Fibroblast of lung (primary cell): ENCODE results near the gene TREML2. TPM values are rescaled to one million over a fixed set of nuclear protein-coding genes. Genes with fewer than 3 reads are reported as not detected.

Experiments used
- DNase-seq, 2 donors: peaks; one replicate each; pipeline versions ENCODE4 v3.0.0 to v3.0.0-alpha.2; 2010; ENCODE audit warnings: low read depth in 2 of 2
- H2AFZ ChIP-seq: 2 replicates; pipeline ENCODE4 v1.5.1; 2012; ENCODE audit warnings: low read length, control low read depth, inconsistent platforms
- H3K27ac ChIP-seq: 2 replicates; pipeline ENCODE4 v1.5.1; 2011; ENCODE audit warnings: low read length, control low read depth; ENCODE audit not compliant: insufficient read depth
- H3K27me3 ChIP-seq: 2 replicates; pipeline ENCODE4 v1.5.1; 2011; ENCODE audit warnings: mild to moderate bottlenecking, low read length; ENCODE audit not compliant: control insufficient read depth, insufficient read depth
- H3K36me3 ChIP-seq: 2 replicates; pipeline ENCODE4 v1.5.1; 2011; ENCODE audit warnings: low read length; ENCODE audit not compliant: control insufficient read depth, insufficient read depth
- H3K4me1 ChIP-seq: 2 replicates; pipeline ENCODE4 v1.5.1; 2011; ENCODE audit warnings: low read length; ENCODE audit not compliant: control insufficient read depth, insufficient read depth; ENCODE audit errors: extremely low read depth
- H3K4me2 ChIP-seq: 2 replicates; pipeline ENCODE4 v1.5.1; 2011; ENCODE audit warnings: low read length, control low read depth; ENCODE audit not compliant: insufficient read depth; ENCODE audit errors: extremely low read depth
- H3K4me3 ChIP-seq, 4 experiments: fragments of 200-600 bp in 1 of 4; sonication (generic) in 1 of 4; replicated peaks in 1 of 4; 2 replicates each; pipeline ENCODE4 v1.5.1; 2011 to 2016; ENCODE audit warnings: low read length in 4 of 4, low read depth in 3 of 4, mild to moderate bottlenecking in 3 of 4, control low read depth in 2 of 4, inconsistent platforms in 1 of 4, mixed read lengths in 1 of 4; ENCODE audit not compliant: insufficient read depth in 1 of 4; ENCODE audit errors: control extremely low read depth in 1 of 4
- H3K79me2 ChIP-seq: 2 replicates; pipeline ENCODE4 v1.5.1; 2012; ENCODE audit warnings: mild to moderate bottlenecking, low read length, inconsistent platforms; ENCODE audit not compliant: control insufficient read depth, insufficient read depth
- H3K9ac ChIP-seq: 2 replicates; pipeline ENCODE4 v1.5.1; 2011; ENCODE audit warnings: mild to moderate bottlenecking, low read length, control low read depth; ENCODE audit not compliant: insufficient read depth
- H3K9me3 ChIP-seq: 2 replicates; pipeline ENCODE4 v1.5.1; 2012; ENCODE audit warnings: low read depth, low read length; ENCODE audit not compliant: control insufficient read depth, insufficient read depth
- H4K20me1 ChIP-seq: 2 replicates; pipeline ENCODE4 v1.5.1; 2011; ENCODE audit warnings: low read length; ENCODE audit not compliant: control insufficient read depth, insufficient read depth; ENCODE audit errors: extremely low read depth
- EZH2 ChIP-seq: IDR thresholded peaks from 2 replicates; pipeline ENCODE4 v1.5.1; 2012; ENCODE audit warnings: low read length, control low read depth, mild to moderate bottlenecking; ENCODE audit errors: missing control alignments
- polyA plus RNA-seq, 2 donors: library from polyadenylated mRNA; depleted of rRNA in 1 of 2; stranded (reverse) in 1 of 2; unstranded in 1 of 2; fragments of >200 nt; gene quantifications; 2 replicates each; pipeline ENCODE4 v1.2.1, GENCODE V29; 2011 to 2012; ENCODE audit warnings: missing spikeins in 1 of 2
- total RNA-seq: library from RNA; depleted of rRNA; stranded (reverse); fragments of >200 nt; gene quantifications from 2 replicates; pipeline ENCODE4 v1.2.1, GENCODE V29; 2014
- TF ChIP-seq, protein P1 (sequence below), 2 donors: IDR thresholded peaks in 1 of 2; conservative IDR thresholded peaks in 1 of 2; 1 replicate in 1 of 2; 2 replicates in 1 of 2; pipeline ENCODE4 v1.5.1; 2011 to 2012; ENCODE audit warnings: low read length in 2 of 2, control low read depth in 1 of 2, inconsistent platforms in 1 of 2, low read depth in 1 of 2, mild to moderate bottlenecking in 1 of 2

The TREML2 gene
- total and polyA plus RNA-seq, 2 donors (not counting 1 experiment from before 2014, with no cell fraction given): not detected

DNA sequence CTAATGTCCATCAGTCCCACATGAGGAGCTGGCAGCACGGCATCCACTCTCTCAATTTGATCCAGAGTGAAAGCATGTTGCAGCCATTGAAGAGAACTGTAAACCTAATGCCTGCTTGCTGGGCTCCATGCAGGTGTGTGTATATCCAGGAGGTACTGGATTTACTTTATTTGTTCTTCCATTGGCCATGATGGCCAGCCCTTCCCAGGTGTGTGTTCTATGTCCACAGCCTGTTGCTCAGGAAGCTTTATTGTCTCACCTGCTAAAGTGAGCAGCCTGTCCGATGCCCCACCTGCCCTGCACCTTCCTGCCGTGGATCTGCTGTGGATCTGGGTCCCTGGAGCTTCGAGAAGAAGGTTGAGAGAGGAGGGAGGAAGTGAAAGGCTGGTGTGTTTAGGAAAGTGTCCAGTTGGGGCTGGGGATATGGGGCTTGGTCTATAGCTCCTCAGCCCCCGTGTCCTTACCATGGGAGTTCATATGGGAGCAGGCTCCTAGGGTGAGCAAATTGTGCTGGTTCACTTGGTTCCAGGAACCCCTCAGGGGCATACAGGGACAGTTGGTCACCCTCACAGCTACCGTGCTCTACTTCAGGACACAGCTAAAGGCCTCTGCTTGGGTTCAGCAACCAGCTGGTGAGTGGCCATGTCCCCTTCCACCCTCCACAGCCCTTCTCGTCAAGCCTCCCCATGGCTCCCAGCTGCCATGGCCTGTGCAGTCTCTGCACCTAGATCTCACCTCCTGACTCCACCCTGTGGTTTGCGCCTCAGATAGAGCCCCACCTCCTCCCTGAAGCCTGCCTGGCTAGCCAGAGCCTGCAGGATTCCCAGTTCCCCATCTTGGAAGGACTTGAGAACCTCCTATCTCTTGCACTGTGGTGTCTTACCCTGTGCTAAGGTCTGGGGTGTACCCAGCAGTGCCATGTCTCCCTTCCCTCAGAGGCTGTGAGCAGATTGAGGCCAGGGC, 12.7 kb downstream of the TREML2 start:
- no peak for TF ChIP-seq EZH2
- TF ChIP-seq, protein P1, sequence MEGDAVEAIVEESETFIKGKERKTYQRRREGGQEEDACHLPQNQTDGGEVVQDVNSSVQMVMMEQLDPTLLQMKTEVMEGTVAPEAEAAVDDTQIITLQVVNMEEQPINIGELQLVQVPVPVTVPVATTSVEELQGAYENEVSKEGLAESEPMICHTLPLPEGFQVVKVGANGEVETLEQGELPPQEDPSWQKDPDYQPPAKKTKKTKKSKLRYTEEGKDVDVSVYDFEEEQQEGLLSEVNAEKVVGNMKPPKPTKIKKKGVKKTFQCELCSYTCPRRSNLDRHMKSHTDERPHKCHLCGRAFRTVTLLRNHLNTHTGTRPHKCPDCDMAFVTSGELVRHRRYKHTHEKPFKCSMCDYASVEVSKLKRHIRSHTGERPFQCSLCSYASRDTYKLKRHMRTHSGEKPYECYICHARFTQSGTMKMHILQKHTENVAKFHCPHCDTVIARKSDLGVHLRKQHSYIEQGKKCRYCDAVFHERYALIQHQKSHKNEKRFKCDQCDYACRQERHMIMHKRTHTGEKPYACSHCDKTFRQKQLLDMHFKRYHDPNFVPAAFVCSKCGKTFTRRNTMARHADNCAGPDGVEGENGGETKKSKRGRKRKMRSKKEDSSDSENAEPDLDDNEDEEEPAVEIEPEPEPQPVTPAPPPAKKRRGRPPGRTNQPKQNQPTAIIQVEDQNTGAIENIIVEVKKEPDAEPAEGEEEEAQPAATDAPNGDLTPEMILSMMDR (conservative IDR thresholded peaks at IDR 0.05 in 1 of 2, IDR thresholded peaks at IDR 0.05 in 1 of 2; ENCODE audit: low read depth in 1 of 2, low read length in 2 of 2): no peak

DNA sequence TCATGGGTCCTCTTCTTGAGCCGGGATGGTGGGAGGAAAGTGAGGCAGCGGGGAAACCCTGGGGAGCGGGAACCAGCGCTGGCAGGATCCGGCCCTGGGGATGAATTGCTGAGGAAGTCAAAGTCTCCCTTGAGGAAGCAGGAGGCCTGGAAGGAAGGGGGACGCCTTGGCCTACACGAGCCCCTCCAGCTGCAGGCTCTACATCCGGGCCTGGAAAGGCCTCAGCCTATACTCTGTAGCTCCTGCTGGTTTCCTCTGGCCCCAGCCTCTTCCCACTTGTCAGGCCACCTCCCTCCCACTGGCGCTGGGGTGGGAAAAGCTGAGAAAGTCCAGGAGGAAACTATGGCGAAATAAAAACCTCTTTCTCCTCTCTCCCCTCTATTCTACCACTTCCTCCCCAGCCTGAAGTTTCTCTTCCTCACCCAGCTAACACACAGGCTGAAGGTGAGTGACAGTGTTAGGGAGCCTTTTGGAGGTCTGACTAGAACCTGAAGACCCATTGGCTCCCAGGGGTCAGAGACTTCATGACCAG, 14.9 kb downstream of the TREML2 start:
- no peaks in the 10 kb centered on the region for H3K79me2 ChIP-seq
- no peaks in the 10 kb centered on the region for H3K27me3 ChIP-seq
- no peaks in the 10 kb centered on the region for H3K36me3 ChIP-seq
- no peaks in the 10 kb centered on the region for H3K4me1 ChIP-seq
- H3K9ac ChIP-seq: no peak overlapping the region
- H4K20me1 ChIP-seq: no peaks in the 10 kb centered on the region
- DNase-seq: no peak
- no peaks in the 10 kb centered on the region for H3K9me3 ChIP-seq
- no peak overlapping the region for H2AFZ ChIP-seq
- no peak overlapping the region for H3K4me3 ChIP-seq
- no peak overlapping the region for H3K27ac ChIP-seq
- no peak overlapping the region for H3K4me2 ChIP-seq
- TF ChIP-seq, protein P1 (conservative IDR thresholded peaks at IDR 0.05 in 1 of 2, IDR thresholded peaks at IDR 0.05 in 1 of 2; ENCODE audit: low read depth in 1 of 2, low read length in 2 of 2): no peak
- TF ChIP-seq EZH2: no peak

More for the DNA sequence above, 12.7 kb downstream of the TREML2 start:
- Histone ChIP-seq H2AFZ (no peak overlapping the region), H4K20me1 (no peaks in the 10 kb centered on the region), H3K4me3 (no peak overlapping the region), H3K36me3 (no peaks in the 10 kb centered on the region), H3K79me2 (no peaks in the 10 kb centered on the region), H3K4me1 (no peaks in the 10 kb centered on the region), H3K4me2 (no peak overlapping the region), H3K9ac (no peak overlapping the region), H3K9me3 (no peaks in the 10 kb centered on the region), H3K27ac (no peak overlapping the region), H3K27me3 (no peaks in the 10 kb centered on the region)
- DNase-seq: no peak

DNA sequence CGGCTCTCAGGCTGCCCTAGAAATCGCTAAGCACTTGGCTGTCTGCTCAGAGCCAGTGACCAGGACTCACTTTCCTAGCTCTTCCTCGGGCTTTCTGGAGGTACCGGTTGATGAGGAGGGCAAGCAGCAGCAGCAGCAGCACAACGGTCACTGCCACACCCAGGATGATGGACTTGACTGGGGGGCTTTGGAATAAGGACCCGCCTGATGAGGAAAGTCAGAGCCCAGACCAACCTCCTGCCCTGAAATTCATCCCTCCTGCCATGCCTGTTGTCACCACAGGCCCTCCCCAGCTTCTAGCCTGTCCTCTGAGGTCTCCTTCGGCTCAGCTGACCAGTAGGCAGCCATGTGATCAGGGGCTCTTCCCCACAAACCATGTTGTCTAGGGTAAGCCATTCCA, 16.2 kb downstream of the TREML2 start:
- TF ChIP-seq EZH2: no peak
- TF ChIP-seq, protein P1 (conservative IDR thresholded peaks at IDR 0.05 in 1 of 2, IDR thresholded peaks at IDR 0.05 in 1 of 2; ENCODE audit: low read depth in 1 of 2, low read length in 2 of 2): no peak
- Histone ChIP-seq H3K9ac (no peak overlapping the region), H2AFZ (no peak overlapping the region), H3K36me3 (no peaks in the 10 kb centered on the region), H3K27ac (no peak overlapping the region), H3K27me3 (no peaks in the 10 kb centered on the region), H3K4me2 (no peak overlapping the region), H3K79me2 (no peaks in the 10 kb centered on the region), H3K4me1 (no peaks in the 10 kb centered on the region), H4K20me1 (no peaks in the 10 kb centered on the region), H3K4me3 (no peak overlapping the region), H3K9me3 (no peaks in the 10 kb centered on the region)
- no peak for DNase-seq
